Vagina (tissue), 2 donors: ENCODE data around the gene ELMOD3.

Experiments used
- POLR2A ChIP-seq, 2 donors: fragments of 450-650 bp; IDR thresholded peaks; one replicate each; pipeline ENCODE4 v1.6.1; 2017; ENCODE audit warnings: antibody characterized with exemption in 2 of 2, mild to moderate bottlenecking in 2 of 2, moderate library complexity in 2 of 2
- POLR2AphosphoS5 ChIP-seq, 2 donors: sonication (generic); formaldehyde crosslinking; IDR thresholded peaks; one replicate each; pipeline ENCODE4 v1.9.0; 2017; ENCODE audit warnings: antibody characterized with exemption in 2 of 2, mild to moderate bottlenecking in 2 of 2, low read depth in 1 of 2; ENCODE audit not compliant: insufficient read depth in 1 of 2
- TF ChIP-seq, protein P1 (sequence below), 3 experiments: fragments of 450-650 bp in 2 of 3; fragments of 200-600 bp in 1 of 3; sonication (generic) in 1 of 3; IDR thresholded peaks; one replicate each; pipeline ENCODE4 v1.5.1; 2017 to 2019; ENCODE audit warnings: antibody characterized with exemption in 3 of 3, mild to moderate bottlenecking in 2 of 3, moderate library complexity in 2 of 3

DNA sequence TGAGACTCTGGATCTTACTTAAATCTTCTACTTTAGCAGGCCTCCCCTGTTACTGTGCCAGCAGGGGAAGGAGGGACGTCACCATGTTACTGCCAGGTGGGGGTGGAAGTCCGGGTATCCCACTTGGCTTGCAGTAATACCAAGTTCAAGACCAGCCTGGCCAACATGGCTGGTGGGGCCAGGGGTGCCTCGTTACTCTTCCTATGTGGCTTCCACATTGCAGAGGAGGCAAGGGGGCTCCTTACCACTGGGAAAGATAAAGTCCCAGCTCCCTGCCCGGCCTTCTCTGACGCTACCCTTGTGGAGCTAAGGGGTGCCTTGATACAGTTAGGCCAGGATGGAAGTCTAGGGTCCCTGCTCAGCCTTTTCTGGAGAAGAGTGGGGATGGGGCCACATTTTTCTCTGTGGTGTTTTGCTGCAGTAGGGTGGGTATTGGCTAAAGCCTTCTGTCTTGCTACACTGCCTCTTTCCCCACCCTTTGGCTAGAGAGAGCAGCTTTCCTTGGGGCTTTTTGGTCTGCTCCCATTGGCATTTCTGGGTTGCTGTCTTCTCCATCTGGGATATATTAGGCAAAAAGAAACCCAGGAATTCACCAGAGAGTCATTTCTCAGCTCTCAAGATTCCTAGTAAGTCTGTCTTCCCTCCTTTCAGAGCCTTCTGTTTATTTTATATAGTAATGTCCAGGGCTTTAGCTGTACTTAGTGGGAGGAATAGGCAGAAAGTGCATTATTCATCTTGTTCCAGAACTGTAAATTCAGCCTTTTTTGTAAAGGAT, 21.9 kb downstream of the ELMOD3 start:
- TF ChIP-seq, protein P1, sequence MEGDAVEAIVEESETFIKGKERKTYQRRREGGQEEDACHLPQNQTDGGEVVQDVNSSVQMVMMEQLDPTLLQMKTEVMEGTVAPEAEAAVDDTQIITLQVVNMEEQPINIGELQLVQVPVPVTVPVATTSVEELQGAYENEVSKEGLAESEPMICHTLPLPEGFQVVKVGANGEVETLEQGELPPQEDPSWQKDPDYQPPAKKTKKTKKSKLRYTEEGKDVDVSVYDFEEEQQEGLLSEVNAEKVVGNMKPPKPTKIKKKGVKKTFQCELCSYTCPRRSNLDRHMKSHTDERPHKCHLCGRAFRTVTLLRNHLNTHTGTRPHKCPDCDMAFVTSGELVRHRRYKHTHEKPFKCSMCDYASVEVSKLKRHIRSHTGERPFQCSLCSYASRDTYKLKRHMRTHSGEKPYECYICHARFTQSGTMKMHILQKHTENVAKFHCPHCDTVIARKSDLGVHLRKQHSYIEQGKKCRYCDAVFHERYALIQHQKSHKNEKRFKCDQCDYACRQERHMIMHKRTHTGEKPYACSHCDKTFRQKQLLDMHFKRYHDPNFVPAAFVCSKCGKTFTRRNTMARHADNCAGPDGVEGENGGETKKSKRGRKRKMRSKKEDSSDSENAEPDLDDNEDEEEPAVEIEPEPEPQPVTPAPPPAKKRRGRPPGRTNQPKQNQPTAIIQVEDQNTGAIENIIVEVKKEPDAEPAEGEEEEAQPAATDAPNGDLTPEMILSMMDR (IDR thresholded peaks at IDR 0.05): no peak
- TF ChIP-seq POLR2A (IDR thresholded peaks at IDR 0.05): no peak
- TF ChIP-seq POLR2AphosphoS5 (IDR thresholded peaks at IDR 0.05; ENCODE audit: insufficient read depth in 1 of 2, low read depth in 1 of 2): no peak
